ENCODE results near the gene SH3GL1. TPM values are rescaled to one million over a fixed set of nuclear protein-coding genes. Genes with fewer than 3 reads are reported as not detected.

The SH3GL1 gene
- total RNA-seq, 1 experiment from 2014 or later: 59.8 TPM

DNA sequence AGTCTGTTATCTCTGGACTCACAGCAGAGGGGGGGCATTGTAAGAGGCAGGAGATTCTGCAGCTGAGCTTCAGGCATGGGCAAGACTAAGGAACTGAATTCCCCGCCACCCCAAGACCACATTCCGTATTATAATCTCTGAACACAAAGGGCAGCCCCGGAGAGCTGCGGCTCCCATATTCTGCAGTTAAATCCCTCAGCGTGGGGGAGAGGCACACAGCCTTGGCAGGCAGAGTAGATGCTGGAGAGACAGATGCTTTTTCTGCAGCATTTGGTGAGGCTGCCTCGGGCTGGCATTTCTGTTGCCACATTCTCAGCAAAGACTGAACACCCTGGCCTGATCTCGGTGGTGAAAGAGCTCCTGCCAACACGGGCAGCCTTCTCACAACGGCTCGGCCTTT is 15.0 kb upstream of the SH3GL1 start:
- ATAC-seq: no peak
- BruUV-seq (replicated peaks): no TSS peak
- POLR2A ChIA-PET (ENCODE audit: unreplicated experiment): no interaction called here

DNA sequence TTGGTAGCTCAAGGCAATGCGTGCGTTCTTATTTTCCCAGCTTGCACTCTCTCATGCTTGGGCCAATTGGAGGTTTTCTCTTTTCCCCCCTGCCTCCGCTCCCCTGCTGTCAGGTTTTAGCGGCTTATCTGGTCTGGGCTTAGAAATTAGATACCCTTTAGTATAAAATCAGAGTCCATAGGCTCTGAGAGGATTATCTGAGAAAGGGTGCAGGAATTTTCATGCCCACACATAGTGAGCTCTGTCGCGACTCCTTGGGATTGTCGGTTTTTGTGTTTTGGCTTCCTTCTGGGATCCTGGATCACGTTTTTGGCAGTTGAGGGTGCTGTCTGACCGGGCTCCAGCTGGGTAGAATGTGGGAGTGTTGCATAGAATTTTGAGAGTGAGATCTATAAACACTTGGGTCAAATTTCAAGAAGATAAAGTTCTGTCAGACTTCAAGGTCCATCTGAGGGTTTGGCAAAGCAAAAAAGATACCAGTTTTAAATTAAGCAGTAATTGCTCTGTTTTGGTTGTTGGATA is 14.5 kb upstream of the SH3GL1 start:
- ChIA-PET POLR2A (ENCODE audit: unreplicated experiment) (no interaction called here), CTCF (no interaction called here)
- H3F3A ChIP-seq (ENCODE audit: low read length, unreplicated experiment): no peaks in the 10 kb centered on the region
- DNase-seq (no peak), ATAC-seq (no peak)
- BruUV-seq (replicated peaks): no TSS peak
- H3K27me3 ChIP-seq (ENCODE audit: low read length): no peaks in the 10 kb centered on the region
- intact Hi-C loops (cut with micrococcal nuclease): no loop called here
- no peak overlapping the region for H3K4me2 ChIP-seq (ENCODE audit: low read length)
- TF ChIP-seq EZH2 (IDR thresholded peaks at IDR 0.05; ENCODE audit: low read length, unreplicated experiment) (no peak), EZH2phosphoT487 (IDR thresholded peaks at IDR 0.05; ENCODE audit: borderline replicate concordance, low read length) (no peak)
- TF ChIP-seq, protein P1, sequence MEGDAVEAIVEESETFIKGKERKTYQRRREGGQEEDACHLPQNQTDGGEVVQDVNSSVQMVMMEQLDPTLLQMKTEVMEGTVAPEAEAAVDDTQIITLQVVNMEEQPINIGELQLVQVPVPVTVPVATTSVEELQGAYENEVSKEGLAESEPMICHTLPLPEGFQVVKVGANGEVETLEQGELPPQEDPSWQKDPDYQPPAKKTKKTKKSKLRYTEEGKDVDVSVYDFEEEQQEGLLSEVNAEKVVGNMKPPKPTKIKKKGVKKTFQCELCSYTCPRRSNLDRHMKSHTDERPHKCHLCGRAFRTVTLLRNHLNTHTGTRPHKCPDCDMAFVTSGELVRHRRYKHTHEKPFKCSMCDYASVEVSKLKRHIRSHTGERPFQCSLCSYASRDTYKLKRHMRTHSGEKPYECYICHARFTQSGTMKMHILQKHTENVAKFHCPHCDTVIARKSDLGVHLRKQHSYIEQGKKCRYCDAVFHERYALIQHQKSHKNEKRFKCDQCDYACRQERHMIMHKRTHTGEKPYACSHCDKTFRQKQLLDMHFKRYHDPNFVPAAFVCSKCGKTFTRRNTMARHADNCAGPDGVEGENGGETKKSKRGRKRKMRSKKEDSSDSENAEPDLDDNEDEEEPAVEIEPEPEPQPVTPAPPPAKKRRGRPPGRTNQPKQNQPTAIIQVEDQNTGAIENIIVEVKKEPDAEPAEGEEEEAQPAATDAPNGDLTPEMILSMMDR (conservative IDR thresholded peaks at IDR 0.05; ENCODE audit: low read depth, low read length): no peak
- 0 out of 2 replicates have a peak, but pooled peaks cover 10% of the 10 kb centered on the region for H4K20me1 ChIP-seq (ENCODE audit: low read length)
- peaks cover 43% of the 10 kb centered on the region for H3K79me2 ChIP-seq (ENCODE audit: low read length)
- H3K27ac ChIP-seq (ENCODE audit: low read length): no peak overlapping the region
- H3K9me2 ChIP-seq (replicated peaks; ENCODE audit: low read length): no peaks in the 10 kb centered on the region
- no peak overlapping the region for H3K9ac ChIP-seq (ENCODE audit: low read length)
- no peak overlapping the region for H3K4me3 ChIP-seq (ENCODE audit: low read length)
- H3K9me3 ChIP-seq (ENCODE audit: low read length): no peaks in the 10 kb centered on the region
- no peak overlapping the region for H2AFZ ChIP-seq (ENCODE audit: low read length)
- H3K4me1 ChIP-seq (ENCODE audit: insufficient read depth, low read length): peaks cover 5% of the 10 kb centered on the region; the same call in 1 of the 2 replicates
- H3K36me3 ChIP-seq (ENCODE audit: low read depth, low read length): peaks cover 14% of the 10 kb centered on the region; the same call in 1 of the 2 replicates

More for the DNA sequence above, 15.0 kb upstream of the SH3GL1 start:
- no peaks in the 10 kb centered on the region for H3K9me2 ChIP-seq (replicated peaks; ENCODE audit: low read length)
- H3K9ac ChIP-seq (ENCODE audit: low read length): no peak overlapping the region
- peaks cover 12% of the 10 kb centered on the region; the same call in 1 of the 2 replicates for H3K36me3 ChIP-seq (ENCODE audit: low read depth, low read length)
- intact Hi-C loops (cut with micrococcal nuclease): no loop called here
- H3K27ac ChIP-seq (ENCODE audit: low read length): no peak overlapping the region
- peaks cover 43% of the 10 kb centered on the region for H3K79me2 ChIP-seq (ENCODE audit: low read length)
- no peaks in the 10 kb centered on the region for H3K27me3 ChIP-seq (ENCODE audit: low read length)
- TF ChIP-seq EZH2 (IDR thresholded peaks at IDR 0.05; ENCODE audit: low read length, unreplicated experiment) (no peak), EZH2phosphoT487 (IDR thresholded peaks at IDR 0.05; ENCODE audit: borderline replicate concordance, low read length) (no peak)
- TF ChIP-seq, protein P1 (conservative IDR thresholded peaks at IDR 0.05; ENCODE audit: low read depth, low read length): no peak
- peaks cover 5% of the 10 kb centered on the region; the same call in 1 of the 2 replicates for H3K4me1 ChIP-seq (ENCODE audit: insufficient read depth, low read length)
- no peak overlapping the region for H3K4me2 ChIP-seq (ENCODE audit: low read length)
- H4K20me1 ChIP-seq (ENCODE audit: low read length): 0 out of 2 replicates have a peak, but pooled peaks cover 10% of the 10 kb centered on the region
- H3K9me3 ChIP-seq (ENCODE audit: low read length): no peaks in the 10 kb centered on the region
- DNase-seq: no peak
- H2AFZ ChIP-seq (ENCODE audit: low read length): no peak overlapping the region
- H3F3A ChIP-seq (ENCODE audit: low read length, unreplicated experiment): no peaks in the 10 kb centered on the region
- H3K4me3 ChIP-seq (ENCODE audit: low read length): no peak overlapping the region
- CTCF ChIA-PET: no interaction called here

DNA sequence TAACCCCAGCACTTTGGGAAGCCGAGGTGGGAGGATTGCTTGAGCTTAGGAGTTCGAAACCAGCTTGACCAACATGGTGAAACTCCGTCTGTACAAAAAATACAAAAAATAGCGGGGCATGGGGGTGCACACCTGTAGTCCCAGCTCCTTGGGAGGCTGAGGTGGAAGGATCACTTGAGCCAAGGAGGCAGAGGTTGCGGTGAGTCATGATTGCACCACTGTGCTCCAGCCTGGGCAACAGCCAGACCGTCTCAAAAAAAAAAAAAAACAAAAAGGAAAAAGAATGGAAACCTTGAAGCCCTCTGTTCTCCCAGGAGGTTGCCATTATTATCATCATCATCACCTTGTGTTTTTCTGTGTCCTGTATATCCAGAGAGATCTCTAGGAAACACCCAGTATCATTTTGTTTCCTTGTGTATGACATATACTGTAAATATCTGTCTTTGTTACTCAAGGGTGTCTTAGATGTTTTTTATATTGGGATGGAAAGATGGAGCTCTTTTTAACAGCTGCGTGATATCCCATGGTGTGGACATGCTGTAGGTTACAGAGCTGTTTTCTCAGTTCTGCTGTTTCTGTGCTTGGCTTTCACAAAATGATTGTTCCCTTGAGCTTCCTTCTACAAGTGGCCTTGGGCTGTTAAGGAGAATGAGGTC is 13.9 kb upstream of the SH3GL1 start:
- Histone ChIP-seq H3K9ac (ENCODE audit: low read length) (no peak overlapping the region), H2AFZ (ENCODE audit: low read length) (no peak overlapping the region), H3K9me2 (replicated peaks; ENCODE audit: low read length) (no peaks in the 10 kb centered on the region), H4K20me1 (ENCODE audit: low read length) (0 out of 2 replicates have a peak, but pooled peaks cover 10% of the 10 kb centered on the region), H3K27me3 (ENCODE audit: low read length) (no peaks in the 10 kb centered on the region), H3K27ac (ENCODE audit: low read length) (no peak overlapping the region), H3K4me1 (ENCODE audit: insufficient read depth, low read length) (peaks cover 5% of the 10 kb centered on the region; the same call in 1 of the 2 replicates), H3K36me3 (ENCODE audit: low read depth, low read length) (peaks cover 15% of the 10 kb centered on the region; the same call in 1 of the 2 replicates), H3K4me3 (ENCODE audit: low read length) (no peak overlapping the region), H3K4me2 (ENCODE audit: low read length) (no peak overlapping the region), H3K9me3 (ENCODE audit: low read length) (no peaks in the 10 kb centered on the region), H3F3A (ENCODE audit: low read length, unreplicated experiment) (no peaks in the 10 kb centered on the region), H3K79me2 (ENCODE audit: low read length) (peaks cover 43% of the 10 kb centered on the region)
- ChIA-PET POLR2A (ENCODE audit: unreplicated experiment) (no interaction called here), CTCF (no interaction called here)
- TF ChIP-seq, protein P1 (conservative IDR thresholded peaks at IDR 0.05; ENCODE audit: low read depth, low read length): no peak
- TF ChIP-seq EZH2 (IDR thresholded peaks at IDR 0.05; ENCODE audit: low read length, unreplicated experiment) (no peak), EZH2phosphoT487 (IDR thresholded peaks at IDR 0.05; ENCODE audit: borderline replicate concordance, low read length) (no peak)
- DNase-seq (peak; percentile 17), ATAC-seq (no peak; the same call in 1 of the 2 replicates)
- no TSS peak for BruUV-seq (replicated peaks)
- intact Hi-C loops (cut with micrococcal nuclease): no loop called here
